HG03575 (cell line): ENCODE results near the gene FGF23.
"Not testable (repeated sequence)": the region's sequence is repeated elsewhere in the genome, so short reads cannot be mapped to it uniquely, and the experiment has no call there.

ENCODE experiments used
- ATAC-seq: cut with Tn5 transposase; IDR thresholded peaks from one replicate; pipeline ENCODE4 v1.9.1; 2021; ENCODE audit not compliant: unreplicated experiment, insufficient number of reproducible peaks, low FRiP score; ENCODE audit errors: extremely low read depth

The FGF23 gene

GRCh38 chr12:4379405-4379804 lies at the start of gene FGF23:
Gene FGF23 (minus strand): TSS chr12:4379712. CDS start chr12:4379582, 130 bp downstream.
- no peak for ATAC-seq

GRCh38 chr12:4424422-4424821 lies 44.9 kb upstream of the FGF23 start:
- no peak for ATAC-seq

GRCh38 chr12:4423528-4424195 lies 44.1 kb upstream of the FGF23 start:
- no peak for ATAC-seq

GRCh38 chr12:4422985-4423384 lies 43.5 kb upstream of the FGF23 start:
- no peak for ATAC-seq

- no peak for ATAC-seq
Measured at GRCh38 chr12:4421590-4422031, 42.1 kb upstream of the FGF23 start.

GRCh38 chr12:4420138-4420670 lies 40.7 kb upstream of the FGF23 start:
- no peak for ATAC-seq

- ATAC-seq = no peak
Measured at GRCh38 chr12:4418913-4419312, 39.4 kb upstream of the FGF23 start.

GRCh38 chr12:4417936-4418335 lies 38.4 kb upstream of the FGF23 start:
- no peak for ATAC-seq

- ATAC-seq = no peak
Measured at GRCh38 chr12:4417455-4417854, 37.9 kb upstream of the FGF23 start.

GRCh38 chr12:4416276-4416675 lies 36.8 kb upstream of the FGF23 start:
- no peak for ATAC-seq

GRCh38 chr12:4412465-4412864 lies 33.0 kb upstream of the FGF23 start:
- no peak for ATAC-seq

GRCh38 chr12:4412056-4412455 lies 32.5 kb upstream of the FGF23 start:
- ATAC-seq = no peak

- no peak for ATAC-seq
Measured at GRCh38 chr12:4407136-4407535, 27.6 kb upstream of the FGF23 start.

- ATAC-seq = not testable (repeated sequence)
Measured at GRCh38 chr12:4404877-4405637, 25.5 kb upstream of the FGF23 start.

- ATAC-seq = no peak
Measured at GRCh38 chr12:4402996-4403395, 23.5 kb upstream of the FGF23 start.

- no peak for ATAC-seq
Measured at GRCh38 chr12:4401117-4401516, 21.6 kb upstream of the FGF23 start.

GRCh38 chr12:4395818-4396217 lies 16.3 kb upstream of the FGF23 start:
- ATAC-seq = no peak

- no peak for ATAC-seq
Measured at GRCh38 chr12:4393211-4393610, 13.7 kb upstream of the FGF23 start.

- no peak for ATAC-seq
Measured at GRCh38 chr12:4392223-4392742, 12.8 kb upstream of the FGF23 start.

GRCh38 chr12:4388662-4389061 lies 9.2 kb upstream of the FGF23 start:
- no peak for ATAC-seq
